Left ventricle myocardium inferior (tissue), 1 donor: ENCODE data around the gene SPATS1. TPM values are rescaled to one million over a fixed set of nuclear protein-coding genes. Genes with fewer than 3 reads are reported as not detected.
"Not testable (repeated sequence)": the region's sequence is repeated elsewhere in the genome, so short reads cannot be mapped to it uniquely, and the experiment has no call there.

Experiments used
- DNase-seq: peaks from one replicate; pipeline ENCODE4 v3.0.0-alpha.2; 2020
- H3K27ac ChIP-seq: fragments of 200-600 bp; replicated peaks from 2 replicates; pipeline ENCODE4 v1.8.0; 2021
- H3K27me3 ChIP-seq: fragments of 200-600 bp; 2 replicates; pipeline ENCODE4 v1.8.0; 2021; ENCODE audit warnings: low read depth
- H3K36me3 ChIP-seq: fragments of 200-600 bp; 2 replicates; pipeline ENCODE4 v1.8.0; 2021
- H3K4me1 ChIP-seq: fragments of 200-600 bp; 2 replicates; pipeline ENCODE4 v1.8.0; 2021
- H3K4me3 ChIP-seq: fragments of 200-600 bp; 2 replicates; pipeline ENCODE4 v1.8.0; 2021; ENCODE audit warnings: mild to moderate bottlenecking, moderate library complexity
- H3K9me3 ChIP-seq: fragments of 200-600 bp; replicated peaks from 2 replicates; pipeline ENCODE4 v1.8.0; 2021
- CTCF ChIP-seq: fragments of 200-600 bp; IDR thresholded peaks from 2 replicates; pipeline ENCODE4 v1.8.0; 2021; ENCODE audit warnings: antibody characterized with exemption, mild to moderate bottlenecking, borderline replicate concordance
- intact Hi-C: fragments of 100-400 bp; cut with micrococcal nuclease; formaldehyde crosslinking; loops from one replicate; pipeline ENCODE4 v1.11.0; 2022
- total RNA-seq: library from RNA; stranded (reverse); fragmentation: NEBNext Ultra II Directional; extraction: Animal tissue kit (Norgen Biotek cat#: 25700); gene quantifications from one replicate; pipeline ENCODE4 v1.2.1, GENCODE V29; 2021
- donor health status: DM: no; HTN: yes; CAD: no; lungs with severe emphysema.

Gene SPATS1
- total RNA-seq, 1 donor from 2014 or later: not detected

- no peak for DNase-seq
- Histone ChIP-seq H3K4me3 (no peak overlapping the region), H3K27ac (no peak overlapping the region), H3K9me3 (no peaks in the 10 kb centered on the region), H3K4me1 (no peaks in the 10 kb centered on the region), H3K36me3 (no peaks in the 10 kb centered on the region), H3K27me3 (peaks cover 56% of the 10 kb centered on the region)
- TF ChIP-seq CTCF: no peak
- intact Hi-C loops: no loop called here
Observed at GRCh38 chr6:44321210-44321609, 21.2 kb upstream of the SPATS1 start.

- no peak overlapping the region for H3K27ac ChIP-seq
- no peak for DNase-seq
- TF ChIP-seq CTCF: no peak
- H3K27me3 ChIP-seq: peaks cover 66% of the 10 kb centered on the region
- no peaks in the 10 kb centered on the region for H3K36me3 ChIP-seq
- no peak overlapping the region for H3K4me3 ChIP-seq
- H3K4me1 ChIP-seq: no peaks in the 10 kb centered on the region
- intact Hi-C loops: no loop called here
- H3K9me3 ChIP-seq: no peaks in the 10 kb centered on the region
Observed at GRCh38 chr6:44327096-44327495, 15.4 kb upstream of the SPATS1 start.

GRCh38 chr6:44327760-44328159, 14.7 kb upstream of the SPATS1 start:
- intact Hi-C loops: no loop called here
- DNase-seq: no peak
- Histone ChIP-seq H3K27me3 (peaks cover 70% of the 10 kb centered on the region), H3K36me3 (no peaks in the 10 kb centered on the region), H3K4me1 (no peaks in the 10 kb centered on the region), H3K27ac (no peak overlapping the region), H3K4me3 (no peak overlapping the region), H3K9me3 (no peaks in the 10 kb centered on the region)
- no peak for TF ChIP-seq CTCF

GRCh38 chr6:44328203-44328602, 14.2 kb upstream of the SPATS1 start:
- H3K36me3 ChIP-seq, H3K4me1 ChIP-seq, H3K27ac ChIP-seq, H3K9me3 ChIP-seq, intact Hi-C loops, H3K4me3 ChIP-seq, DNase-seq: not testable (repeated sequence)
- peaks cover 70% of the 10 kb centered on the region for H3K27me3 ChIP-seq

GRCh38 chr6:44329858-44330257, 12.6 kb upstream of the SPATS1 start:
- H3K4me1 ChIP-seq: no peaks in the 10 kb centered on the region
- TF ChIP-seq CTCF: no peak
- H3K4me3 ChIP-seq: no peak overlapping the region
- H3K27ac ChIP-seq: no peak overlapping the region
- no peaks in the 10 kb centered on the region for H3K9me3 ChIP-seq
- intact Hi-C loops: loop anchor here (10.0 kb wide), 1 partner anchor 235 kb away; no protein-coding TSS in a partner anchor
- no peak for DNase-seq
- H3K27me3 ChIP-seq: peaks cover 84% of the 10 kb centered on the region
- H3K36me3 ChIP-seq: no peaks in the 10 kb centered on the region

- intact Hi-C loops: loop anchor here (10.0 kb wide), 1 partner anchor 238 kb away; no protein-coding TSS in a partner anchor
- Histone ChIP-seq H3K27ac (no peak overlapping the region), H3K36me3 (no peaks in the 10 kb centered on the region), H3K4me3 (no peak overlapping the region), H3K27me3 (peaks cover 79% of the 10 kb centered on the region), H3K9me3 (no peaks in the 10 kb centered on the region), H3K4me1 (no peaks in the 10 kb centered on the region)
- DNase-seq: no peak
- TF ChIP-seq CTCF: no peak
Observed at GRCh38 chr6:44332585-44332984, 9.9 kb upstream of the SPATS1 start.
